Endothelial cell of umbilical vein (primary cell): ENCODE data around the gene ENOSF1. TPM values are rescaled to one million over a fixed set of nuclear protein-coding genes. Genes with fewer than 3 reads are reported as not detected.

Source experiments
- BruUV-seq: library from RNA; stranded (reverse); fragments of 400-500 nt; replicated peaks from 2 replicates; lab custom pipeline; 2021; lab: Mats Ljungman, UMichigan
- CTCF ChIA-PET: fragments of 300-600, 350-600 bp; sonication (Branson Sonifier 250); formaldehyde crosslinking; loops from one replicate; lab custom pipeline; 2021; ENCODE audit warnings: antibody characterized with exemption, inconsistent platforms; lab: Charles Lee
- POLR2A ChIA-PET: fragments of 300-600, 350-600 bp; sonication (Branson Sonifier 250); formaldehyde crosslinking; loops from one replicate; lab custom pipeline; 2021; ENCODE audit warnings: antibody characterized with exemption, inconsistent platforms; lab: Charles Lee
- DNase-seq: peaks from one replicate; pipeline ENCODE4 v3.0.0-alpha.2; 2011; ENCODE audit warnings: low read depth, low spot score
- FAIRE-seq: peaks from 2 replicates; lab custom pipeline; 2011; peaks lifted over from hg19 to GRCh38; lab: Jason Lieb, UNC
- H2AFZ ChIP-seq: 2 replicates; pipeline ENCODE4 v1.6.0; 2012; ENCODE audit warnings: low read depth, low read length, control low read depth, inconsistent platforms
- H3K27ac ChIP-seq: 2 replicates; pipeline ENCODE4 v1.5.1; 2011; ENCODE audit warnings: low read depth, mild to moderate bottlenecking, control low read depth, low read length, moderate library complexity; ENCODE audit not compliant: insufficient read depth
- H3K27me3 ChIP-seq, 2 experiments: 2 replicates each; pipeline versions ENCODE4 v1.6.0 to v1.6.1; 2011; ENCODE audit warnings: low read length in 2 of 2, mixed read lengths in 1 of 2; ENCODE audit not compliant: control insufficient read depth in 2 of 2, insufficient read depth in 2 of 2
- H3K36me3 ChIP-seq, 2 experiments: 2 replicates in 1 of 2; 3 replicates in 1 of 2; pipeline ENCODE4 v1.5.1; 2011; ENCODE audit warnings: low read length in 2 of 2, mild to moderate bottlenecking in 1 of 2, moderate library complexity in 1 of 2; ENCODE audit not compliant: control insufficient read depth in 2 of 2, insufficient read depth in 2 of 2; ENCODE audit errors: extremely low read depth in 1 of 2
- H3K4me1 ChIP-seq: 3 replicates; pipeline ENCODE4 v1.5.1; 2011; ENCODE audit warnings: mild to moderate bottlenecking, low read length; ENCODE audit not compliant: control insufficient read depth, insufficient read depth; ENCODE audit errors: extremely low read depth
- H3K4me2 ChIP-seq: 2 replicates; pipeline ENCODE4 v1.6.1; 2011; ENCODE audit warnings: low read length, control low read depth, mixed read lengths; ENCODE audit not compliant: insufficient read depth
- H3K4me3 ChIP-seq, 3 experiments: fragments of 200-600 bp in 1 of 3; sonication (generic), shearing (Covaris generic) in 1 of 3; replicated peaks in 1 of 3; 2 replicates each; pipeline ENCODE4 v1.5.1; 2011 to 2016; ENCODE audit warnings: control low read depth in 3 of 3, low read length in 3 of 3, mild to moderate bottlenecking in 2 of 3, inconsistent platforms in 1 of 3, low read depth in 1 of 3, moderate library complexity in 1 of 3; ENCODE audit not compliant: insufficient read depth in 1 of 3
- H3K79me2 ChIP-seq: 2 replicates; pipeline ENCODE4 v1.6.0; 2012; ENCODE audit warnings: low read length, inconsistent platforms; ENCODE audit not compliant: control insufficient read depth, insufficient read depth
- H3K9ac ChIP-seq: replicated peaks from 2 replicates; pipeline ENCODE3; 2011; ENCODE audit warnings: low read length, control low read depth; ENCODE audit not compliant: insufficient read depth; ENCODE audit errors: extremely low read depth
- H3K9me1 ChIP-seq: replicated peaks from 3 replicates; pipeline ENCODE4 v1.6.0; 2011; ENCODE audit warnings: mild to moderate bottlenecking, low read length; ENCODE audit not compliant: control insufficient read depth, insufficient read depth; ENCODE audit errors: extremely low read depth
- H3K9me3 ChIP-seq: replicated peaks from 2 replicates; pipeline ENCODE4 v1.5.1; 2012; ENCODE audit warnings: low read length, inconsistent platforms; ENCODE audit not compliant: control insufficient read depth, insufficient read depth
- H4K20me1 ChIP-seq: replicated peaks from 2 replicates; pipeline ENCODE3; 2011; ENCODE audit warnings: mild to moderate bottlenecking, low read length; ENCODE audit not compliant: control insufficient read depth, insufficient read depth; ENCODE audit errors: extremely low read depth
- EZH2 ChIP-seq: IDR thresholded peaks from 2 replicates; pipeline ENCODE4 v1.6.1; 2012; ENCODE audit warnings: borderline replicate concordance, low read depth, mild to moderate bottlenecking, moderate library complexity, low read length, inconsistent platforms; ENCODE audit not compliant: severe bottlenecking
- FOS ChIP-seq: IDR thresholded peaks from 2 replicates; pipeline ENCODE4 v1.6.1; 2011; ENCODE audit warnings: mild to moderate bottlenecking, low read length, moderate library complexity, borderline replicate concordance; ENCODE audit not compliant: insufficient read depth
- GATA2 ChIP-seq: IDR thresholded peaks from 2 replicates; pipeline ENCODE4 v1.7.0; 2011; ENCODE audit warnings: low read depth, mild to moderate bottlenecking, moderate library complexity, mixed read lengths, low read length; ENCODE audit not compliant: insufficient read length, insufficient read depth
- JUN ChIP-seq: IDR thresholded peaks from 2 replicates; pipeline ENCODE4 v1.6.1; 2011; ENCODE audit warnings: borderline replicate concordance, low read depth; ENCODE audit not compliant: insufficient read length, insufficient read depth
- MYC ChIP-seq: IDR thresholded peaks from one replicate; pipeline ENCODE4 v1.6.1; 2011; ENCODE audit warnings: mild to moderate bottlenecking, low read depth, low read length
- POLR2A ChIP-seq: IDR thresholded peaks from 2 replicates; pipeline ENCODE4 v1.6.1; 2012; ENCODE audit warnings: low read depth, mild to moderate bottlenecking, control low read depth, low read length
- POLR2AphosphoS5 ChIP-seq: IDR thresholded peaks from 2 replicates; pipeline ENCODE4 v1.6.1; 2012; ENCODE audit warnings: low read depth, mild to moderate bottlenecking, control low read depth, low read length, moderate library complexity; ENCODE audit not compliant: insufficient read depth
- dilution Hi-C: fragments of 300-500 bp; cut with MboI; formaldehyde crosslinking; loops from one replicate; pipeline ENCODE4 v1.15.0; 2019; ENCODE audit warnings: low sequenced_read_pairs; ENCODE audit not compliant: extremely low pct_ligation_motif_present
- intact Hi-C: fragments of 100-400 bp; cut with micrococcal nuclease; formaldehyde crosslinking; loops from one replicate; pipeline ENCODE4 v1.10.0; 2022
- polyA plus RNA-seq, 4 experiments: library from polyadenylated mRNA; depleted of rRNA in 3 of 4; stranded (reverse) in 3 of 4; unstranded in 1 of 4; fragments of >200 nt; gene quantifications; 2 replicates each; pipeline versions ENCODE4 v1.2.1 to v1.2.3, GENCODE V29; 2011 to 2012; ENCODE audit warnings: missing spikeins in 1 of 4
- total RNA-seq: library from RNA; stranded (reverse); gene quantifications from 2 replicates; pipeline ENCODE4 v1.2.3, GENCODE V29; 2021
- TF ChIP-seq, protein P1 (sequence below), 2 donors: IDR thresholded peaks; 1 replicate in 1 of 2; 2 replicates in 1 of 2; pipeline ENCODE4 v1.5.1; 2011; ENCODE audit warnings: low read length in 2 of 2, mild to moderate bottlenecking in 2 of 2, moderate library complexity in 2 of 2, control low read depth in 1 of 2, inconsistent platforms in 1 of 2, low read depth in 1 of 2; ENCODE audit not compliant: insufficient read depth in 1 of 2; ENCODE audit errors: extremely low read depth in 1 of 2
- TF ChIP-seq, protein P2 (sequence below): IDR thresholded peaks from 2 replicates; pipeline ENCODE4 v1.6.1; 2011; ENCODE audit not compliant: insufficient read depth, insufficient read length

ENOSF1 gene
- total and polyA plus RNA-seq, 2 donors (not counting 3 experiments of a cell fraction or from before 2014, with no cell fraction given) = 19.5 to 50.5 TPM

DNA sequence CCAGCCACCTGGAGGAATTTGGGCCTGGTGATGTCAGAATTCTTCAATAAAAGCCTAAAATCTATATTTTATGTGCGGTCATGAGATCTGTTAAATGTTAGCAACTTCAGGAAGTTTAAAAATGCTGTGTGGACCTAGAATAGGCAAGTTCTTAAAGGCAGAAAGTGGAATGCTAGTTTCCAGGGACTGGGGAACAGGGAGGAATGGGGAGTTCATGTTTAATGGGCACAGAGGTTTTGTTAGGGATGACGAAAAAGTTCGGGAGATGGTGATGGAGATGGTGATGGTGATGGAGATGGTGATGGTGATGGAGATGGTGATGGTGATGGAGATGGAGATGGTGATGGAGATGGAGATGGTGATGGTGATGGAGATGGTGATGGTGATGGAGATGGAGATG is 45.8 kb downstream of the ENOSF1 start:
- no peaks in the 10 kb centered on the region for H4K20me1 ChIP-seq
- H3K9me1 ChIP-seq = no peaks in the 10 kb centered on the region
- BruUV-seq = no TSS peak
- H3K4me2 ChIP-seq = no peak overlapping the region
- DNase-seq (no peak), FAIRE-seq (no peak)
- H3K4me3 ChIP-seq = no peak overlapping the region
- no peaks in the 10 kb centered on the region for H3K9me3 ChIP-seq
- no peak overlapping the region for H2AFZ ChIP-seq
- H3K4me1 ChIP-seq = no peaks in the 10 kb centered on the region
- ChIA-PET POLR2A (no interaction called here), CTCF (interaction anchor here (1.0 to 1.2 kb wide), 2 partner anchors 164 to 173 kb away, joined by 7 to 8 read pairs; no protein-coding TSS in a partner anchor)
- dilution Hi-C loops = no loop called here
- peaks cover 30% of the 10 kb centered on the region for H3K79me2 ChIP-seq
- intact Hi-C loops = no loop called here
- no peak overlapping the region for H3K27ac ChIP-seq
- H3K36me3 ChIP-seq = peaks cover 12 to 22% of the 10 kb centered on the region in 2 experiments
- TF ChIP-seq, protein P1, sequence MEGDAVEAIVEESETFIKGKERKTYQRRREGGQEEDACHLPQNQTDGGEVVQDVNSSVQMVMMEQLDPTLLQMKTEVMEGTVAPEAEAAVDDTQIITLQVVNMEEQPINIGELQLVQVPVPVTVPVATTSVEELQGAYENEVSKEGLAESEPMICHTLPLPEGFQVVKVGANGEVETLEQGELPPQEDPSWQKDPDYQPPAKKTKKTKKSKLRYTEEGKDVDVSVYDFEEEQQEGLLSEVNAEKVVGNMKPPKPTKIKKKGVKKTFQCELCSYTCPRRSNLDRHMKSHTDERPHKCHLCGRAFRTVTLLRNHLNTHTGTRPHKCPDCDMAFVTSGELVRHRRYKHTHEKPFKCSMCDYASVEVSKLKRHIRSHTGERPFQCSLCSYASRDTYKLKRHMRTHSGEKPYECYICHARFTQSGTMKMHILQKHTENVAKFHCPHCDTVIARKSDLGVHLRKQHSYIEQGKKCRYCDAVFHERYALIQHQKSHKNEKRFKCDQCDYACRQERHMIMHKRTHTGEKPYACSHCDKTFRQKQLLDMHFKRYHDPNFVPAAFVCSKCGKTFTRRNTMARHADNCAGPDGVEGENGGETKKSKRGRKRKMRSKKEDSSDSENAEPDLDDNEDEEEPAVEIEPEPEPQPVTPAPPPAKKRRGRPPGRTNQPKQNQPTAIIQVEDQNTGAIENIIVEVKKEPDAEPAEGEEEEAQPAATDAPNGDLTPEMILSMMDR (IDR thresholded peaks at IDR 0.05; ENCODE audit: extremely low read depth in 1 of 2, insufficient read depth in 1 of 2, low read depth in 1 of 2, low read length in 2 of 2) = no peak
- TF ChIP-seq JUN = no peak
- no peak for TF ChIP-seq GATA2
- no peak for TF ChIP-seq POLR2AphosphoS5
- TF ChIP-seq FOS = no peak
- TF ChIP-seq POLR2A = no peak
- TF ChIP-seq MYC = no peak
- TF ChIP-seq, protein P2, sequence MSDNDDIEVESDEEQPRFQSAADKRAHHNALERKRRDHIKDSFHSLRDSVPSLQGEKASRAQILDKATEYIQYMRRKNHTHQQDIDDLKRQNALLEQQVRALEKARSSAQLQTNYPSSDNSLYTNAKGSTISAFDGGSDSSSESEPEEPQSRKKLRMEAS = no peak
- TF ChIP-seq EZH2 = no peak
- no peak overlapping the region for H3K9ac ChIP-seq
- H3K27me3 ChIP-seq = no peaks in the 10 kb centered on the region
